ENCODE measurements around the gene PRR22. TPM values are rescaled to one million over a fixed set of nuclear protein-coding genes. Genes with fewer than 3 reads are reported as not detected.

Gene PRR22
- total RNA-seq, 4 donors from 2014 or later, result 1.3 to 5.0 (median 2.1) TPM

DNA sequence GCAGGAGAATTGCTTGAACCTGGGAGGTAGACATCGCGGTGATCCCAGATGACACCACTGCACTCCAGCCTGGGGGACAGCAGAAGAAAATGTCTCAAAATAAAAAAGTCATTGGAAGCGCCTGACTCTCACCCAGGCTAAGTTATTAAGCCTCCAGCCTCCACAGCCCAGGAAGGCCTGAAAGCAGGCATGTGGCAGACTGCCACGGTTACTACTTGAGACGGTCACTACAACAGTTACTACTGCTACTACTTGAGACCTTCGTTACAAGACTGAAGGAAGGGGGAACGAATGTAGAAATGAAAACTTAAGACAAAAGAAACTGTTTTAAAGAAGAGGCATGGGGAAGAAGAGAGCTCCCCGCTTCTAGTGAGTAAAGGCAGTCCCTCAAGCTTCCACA lies 9.6 kb downstream of the PRR22 start:
- intact Hi-C loops (cut with DNase I), result no loop called here
- Histone ChIP-seq H3K4me3 (no peak overlapping the region), H3K36me3 (no peaks in the 10 kb centered on the region), H3K27ac (no peak overlapping the region), H3K4me1 (peaks cover 0 to 7% (median 0%) of the 10 kb centered on the region in 3 donors), H3K9me3 (no peaks in the 10 kb centered on the region), H3K27me3 (peaks cover 0 to 5% (median 0%) of the 10 kb centered on the region in 4 donors)
- no peak for DNase-seq
- TF ChIP-seq, protein P1, sequence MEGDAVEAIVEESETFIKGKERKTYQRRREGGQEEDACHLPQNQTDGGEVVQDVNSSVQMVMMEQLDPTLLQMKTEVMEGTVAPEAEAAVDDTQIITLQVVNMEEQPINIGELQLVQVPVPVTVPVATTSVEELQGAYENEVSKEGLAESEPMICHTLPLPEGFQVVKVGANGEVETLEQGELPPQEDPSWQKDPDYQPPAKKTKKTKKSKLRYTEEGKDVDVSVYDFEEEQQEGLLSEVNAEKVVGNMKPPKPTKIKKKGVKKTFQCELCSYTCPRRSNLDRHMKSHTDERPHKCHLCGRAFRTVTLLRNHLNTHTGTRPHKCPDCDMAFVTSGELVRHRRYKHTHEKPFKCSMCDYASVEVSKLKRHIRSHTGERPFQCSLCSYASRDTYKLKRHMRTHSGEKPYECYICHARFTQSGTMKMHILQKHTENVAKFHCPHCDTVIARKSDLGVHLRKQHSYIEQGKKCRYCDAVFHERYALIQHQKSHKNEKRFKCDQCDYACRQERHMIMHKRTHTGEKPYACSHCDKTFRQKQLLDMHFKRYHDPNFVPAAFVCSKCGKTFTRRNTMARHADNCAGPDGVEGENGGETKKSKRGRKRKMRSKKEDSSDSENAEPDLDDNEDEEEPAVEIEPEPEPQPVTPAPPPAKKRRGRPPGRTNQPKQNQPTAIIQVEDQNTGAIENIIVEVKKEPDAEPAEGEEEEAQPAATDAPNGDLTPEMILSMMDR (IDR thresholded peaks at IDR 0.05), result no peak
- TF ChIP-seq POLR2A (IDR thresholded peaks at IDR 0.05), result no peak
- 61 to 72% methylated on average over 8 of the region's 8 CpGs for WGBS, 2 donors

DNA sequence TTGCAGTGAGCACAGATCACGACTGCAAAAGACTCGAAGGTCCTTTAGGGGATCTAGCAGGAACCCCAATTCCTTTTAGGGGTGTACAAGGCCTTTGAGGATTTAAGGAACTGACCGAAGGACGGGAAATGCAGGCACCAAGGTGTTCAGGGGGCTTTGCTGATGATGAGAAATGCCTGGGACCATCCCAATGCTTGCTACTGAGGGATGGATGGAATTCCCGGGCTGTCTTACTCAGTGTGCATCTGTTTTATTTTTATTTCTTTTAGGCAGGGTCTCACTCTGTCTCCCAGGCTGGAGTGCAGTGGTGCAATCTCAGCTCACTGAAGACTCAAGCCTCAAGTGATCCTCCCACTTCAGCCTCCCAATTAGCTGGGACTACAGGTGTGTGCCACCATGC lies 11.3 kb downstream of the PRR22 start:
- TF ChIP-seq, protein P1 (IDR thresholded peaks at IDR 0.05), result no peak
- no peak for TF ChIP-seq POLR2A (IDR thresholded peaks at IDR 0.05)
- 86 to 98% methylated on average over 3 to 5 of the region's 5 CpGs for WGBS, 2 donors
- intact Hi-C loops (cut with DNase I), result no loop called here
- H3K9me3 ChIP-seq, result no peaks in the 10 kb centered on the region
- no peak for DNase-seq
- H3K36me3 ChIP-seq, result no peaks in the 10 kb centered on the region
- H3K27ac ChIP-seq, result no peak overlapping the region
- peaks cover 0 to 5% (median 0%) of the 10 kb centered on the region in 4 donors for H3K27me3 ChIP-seq
- H3K4me3 ChIP-seq, result no peak overlapping the region
- H3K4me1 ChIP-seq, result peaks cover 0 to 7% (median 0%) of the 10 kb centered on the region in 3 donors

DNA sequence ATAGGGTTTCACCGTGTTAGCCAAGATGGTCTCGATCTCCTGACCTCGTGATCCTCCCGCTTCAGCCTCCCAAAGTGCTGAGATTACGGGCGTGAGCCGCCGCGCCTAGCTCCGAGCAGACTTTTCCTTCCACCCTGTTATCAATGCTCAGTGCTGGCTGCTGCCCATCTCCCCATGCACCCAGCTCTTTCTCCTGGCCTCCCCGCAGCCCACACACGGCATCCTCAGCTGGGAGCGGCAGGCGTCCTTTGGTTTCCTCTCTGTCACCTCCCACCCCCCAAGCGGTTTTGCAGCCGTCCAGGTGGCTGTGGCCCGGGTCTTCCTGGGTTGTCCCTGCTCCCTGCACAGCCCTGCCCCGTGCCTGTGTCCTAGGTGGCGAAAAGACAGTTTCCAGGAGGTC lies 12.1 kb downstream of the PRR22 start:
- intact Hi-C loops (cut with DNase I), result no loop called here
- TF ChIP-seq, protein P1 (IDR thresholded peaks at IDR 0.05), result no peak
- TF ChIP-seq POLR2A (IDR thresholded peaks at IDR 0.05), result no peak
- Histone ChIP-seq H3K9me3 (no peaks in the 10 kb centered on the region), H3K4me3 (no peak overlapping the region), H3K36me3 (no peaks in the 10 kb centered on the region), H3K27me3 (peaks cover 0 to 5% (median 0%) of the 10 kb centered on the region in 4 donors), H3K4me1 (peaks cover 0 to 7% (median 0%) of the 10 kb centered on the region in 3 donors), H3K27ac (no peak overlapping the region)
- DNase-seq, result no peak
- WGBS, 2 donors, result 78 to 86% methylated on average over 17 to 19 of the region's 19 CpGs

DNA sequence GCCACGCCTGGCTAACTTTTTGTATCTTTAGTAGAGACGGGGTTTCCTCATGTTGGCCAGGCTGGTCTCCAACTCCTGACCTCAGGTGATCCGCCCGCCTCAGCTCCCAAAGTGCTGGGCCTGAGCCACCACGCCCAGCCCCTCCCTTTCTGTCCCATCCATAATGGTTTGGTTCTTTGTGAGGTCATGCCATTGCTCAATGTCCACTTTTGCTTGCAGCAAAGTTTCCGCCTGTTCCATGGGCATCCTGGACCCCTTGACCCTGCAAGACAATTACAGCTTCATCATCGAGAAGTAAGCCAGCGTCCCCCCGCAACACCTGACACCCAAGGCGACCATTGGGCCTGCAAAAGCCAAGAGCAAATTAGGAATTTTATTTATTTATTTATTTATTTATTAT lies 16.6 kb downstream of the PRR22 start:
- H3K27me3 ChIP-seq, result peaks cover 0 to 5% (median 0%) of the 10 kb centered on the region in 4 donors
- intact Hi-C loops (cut with DNase I), result no loop called here
- no peak overlapping the region for H3K27ac ChIP-seq
- 83 to 86% methylated on average over 10 of the region's 10 CpGs for WGBS, 2 donors
- no peaks in the 10 kb centered on the region for H3K9me3 ChIP-seq
- no peak overlapping the region for H3K4me3 ChIP-seq
- DNase-seq, result no peak
- TF ChIP-seq, protein P1 (IDR thresholded peaks at IDR 0.05), result no peak
- TF ChIP-seq POLR2A (IDR thresholded peaks at IDR 0.05), result no peak
- no peaks in the 10 kb centered on the region for H3K4me1 ChIP-seq
- H3K36me3 ChIP-seq, result no peaks in the 10 kb centered on the region

DNA sequence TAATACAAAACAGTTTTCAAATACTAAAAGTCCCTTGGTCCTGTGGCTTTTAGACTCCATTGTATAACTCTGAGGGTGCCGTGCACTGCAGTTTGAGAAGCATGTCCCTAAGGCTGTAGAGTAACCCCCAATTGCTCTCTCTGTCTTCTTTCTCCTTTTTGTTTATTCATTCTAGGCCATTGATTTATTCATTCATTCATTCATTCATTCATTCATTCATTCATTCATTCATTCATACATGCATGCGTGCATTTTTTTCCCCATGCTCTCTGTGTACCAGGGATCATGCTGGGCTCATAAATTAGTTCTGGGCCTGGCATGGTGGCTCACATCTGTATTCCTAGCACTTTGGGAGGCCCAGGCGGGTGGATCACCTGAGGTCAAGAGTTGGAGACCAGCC lies 19.3 kb downstream of the PRR22 start:
- Histone ChIP-seq H3K4me1 (no peaks in the 10 kb centered on the region), H3K27me3 (no peaks in the 10 kb centered on the region), H3K9me3 (no peaks in the 10 kb centered on the region), H3K36me3 (no peaks in the 10 kb centered on the region), H3K4me3 (no peak overlapping the region), H3K27ac (no peak overlapping the region)
- TF ChIP-seq, protein P1 (IDR thresholded peaks at IDR 0.05), result no peak
- intact Hi-C loops (cut with DNase I), result no loop called here
- WGBS, 2 donors, result 76 to 87% methylated on average over 2 to 3 of the region's 3 CpGs
- DNase-seq, result no peak
